Aorta (tissue), 5 donors: Measurements from ENCODE around the gene PLXND1. TPM values are rescaled to one million over a fixed set of nuclear protein-coding genes. Genes with fewer than 3 reads are reported as not detected.

Experiments used
- ATAC-seq: fragments of 200-7000 bp; cut with Tn5 transposase; one replicate; pipeline ENCODE4 v1.9.1; 2022; ENCODE audit warnings: moderate library complexity; ENCODE audit not compliant: low FRiP score
- DNase-seq, 2 donors: peaks; one replicate each; pipeline ENCODE4 v3.0.0-alpha.2; 2020
- H3K27ac ChIP-seq, 2 donors: one replicate each; pipeline ENCODE4 v1.5.1; 2013; ENCODE audit warnings: low read length in 2 of 2, mild to moderate bottlenecking in 2 of 2, moderate library complexity in 2 of 2, control low read depth in 1 of 2, inconsistent platforms in 1 of 2, low read depth in 1 of 2
- H3K27me3 ChIP-seq, 2 donors: one replicate each; pipeline ENCODE4 v1.6.1; 2013; ENCODE audit warnings: control low read depth in 1 of 2, low read length in 1 of 2, mild to moderate bottlenecking in 1 of 2, moderate library complexity in 1 of 2; ENCODE audit not compliant: insufficient read depth in 2 of 2, control insufficient read depth in 1 of 2
- H3K36me3 ChIP-seq, 2 donors: one replicate each; pipeline ENCODE4 v1.6.1; 2013; ENCODE audit warnings: control low read depth in 1 of 2, low read length in 1 of 2, mild to moderate bottlenecking in 1 of 2; ENCODE audit not compliant: insufficient read depth in 2 of 2, control insufficient read depth in 1 of 2
- H3K4me1 ChIP-seq, 2 donors: one replicate each; pipeline ENCODE4 v1.6.1; 2013; ENCODE audit warnings: low read length in 2 of 2, control low read depth in 1 of 2, mild to moderate bottlenecking in 1 of 2, moderate library complexity in 1 of 2; ENCODE audit not compliant: insufficient read depth in 2 of 2, control insufficient read depth in 1 of 2
- H3K4me3 ChIP-seq, 2 donors: one replicate each; pipeline ENCODE4 v1.5.1; 2013; ENCODE audit warnings: low read length in 2 of 2, control low read depth in 1 of 2, mild to moderate bottlenecking in 1 of 2
- H3K9me3 ChIP-seq: one replicate; pipeline ENCODE4 v1.6.1; 2013; ENCODE audit warnings: mild to moderate bottlenecking, low read length; ENCODE audit not compliant: control insufficient read depth
- WGBS, 2 donors: extraction: QIAGEN DNeasy Blood & Tissue Kit; methylation state at CpG; one replicate each; pipeline ENCODE4 v1.1.7; 2013; 5-methylcytosine and 5-hydroxymethylcytosine counted together
- intact Hi-C, 2 donors: fragments of 100-400 bp; cut with DNase I; formaldehyde crosslinking; loops; one replicate each; pipeline versions ENCODE4 v1.14.2 to v1.15.0; 2022
- polyA plus RNA-seq, 2 donors: library from polyadenylated mRNA; stranded (reverse); fragments of 200-250 nt; gene quantifications; one replicate each; pipeline ENCODE4 v1.2.3, GENCODE V29; 2013
- total RNA-seq, 2 donors: library from RNA; stranded (reverse); fragmentation: NEBNext Ultra II Directional; extraction: Animal tissue kit (Norgen Biotek cat#: 25700); gene quantifications; one replicate each; pipeline ENCODE4 v1.2.1, GENCODE V29; 2021
- donor health status: healthy with polysubstance abuse.
- donor health status: Bipolar disorder and iron deficiency.
- donor health status: DM: no; HTN: no; CAD: no.
- donor health status: DM: no; HTN: no; CAD: no.
- donor health status: DM: yes; HTN: yes; CAD: no.

Gene PLXND1
- total and polyA plus RNA-seq, 4 donors, result 55.5 to 358 (median 163) TPM

GRCh38 chr3:129592381-129593131 lies 13.9 kb downstream of the PLXND1 start:
- Histone ChIP-seq H3K27ac (no peak overlapping the region), H3K27me3 (no peaks in the 10 kb centered on the region), H3K36me3 (no peaks in the 10 kb centered on the region), H3K9me3 (no peaks in the 10 kb centered on the region), H3K4me3 (no peak overlapping the region), H3K4me1 (no peaks in the 10 kb centered on the region)
- 6 to 7% methylated on average over 26 of the region's 26 CpGs for WGBS, 2 donors
- peak; percentile 2 for ATAC-seq
- DNase-seq, result peak; percentile 87 to 93
- intact Hi-C loops, result no loop called here

- 58 to 61% methylated on average over 8 of the region's 8 CpGs for WGBS, 2 donors
- H3K9me3 ChIP-seq, result no peaks in the 10 kb centered on the region
- intact Hi-C loops, result no loop called here
- DNase-seq (no peak), ATAC-seq (no peak)
- H3K4me3 ChIP-seq, result no peak overlapping the region
- no peak overlapping the region for H3K27ac ChIP-seq
- no peaks in the 10 kb centered on the region for H3K27me3 ChIP-seq
- no peaks in the 10 kb centered on the region for H3K36me3 ChIP-seq
- no peaks in the 10 kb centered on the region for H3K4me1 ChIP-seq
Observed at GRCh38 chr3:129591932-129592331, 14.5 kb downstream of the PLXND1 start.

- DNase-seq, result no peak
- Histone ChIP-seq H3K27me3 (no peaks in the 10 kb centered on the region), H3K27ac (no peak overlapping the region), H3K4me1 (no peaks in the 10 kb centered on the region), H3K36me3 (no peaks in the 10 kb centered on the region), H3K9me3 (no peaks in the 10 kb centered on the region), H3K4me3 (no peak overlapping the region)
- no peak for ATAC-seq
- WGBS, 2 donors, result 75 to 79% methylated on average over 8 of the region's 8 CpGs
- intact Hi-C loops, result no loop called here
Observed at GRCh38 chr3:129590215-129590614, 16.3 kb downstream of the PLXND1 start.

- Histone ChIP-seq H3K27me3 (no peaks in the 10 kb centered on the region), H3K4me1 (no peaks in the 10 kb centered on the region), H3K9me3 (no peaks in the 10 kb centered on the region), H3K36me3 (no peaks in the 10 kb centered on the region), H3K4me3 (no peak overlapping the region), H3K27ac (no peak overlapping the region)
- ATAC-seq (no peak), DNase-seq (no peak)
- 87 to 88% methylated on average over 10 of the region's 10 CpGs for WGBS, 2 donors
- intact Hi-C loops, result no loop called here
Observed at GRCh38 chr3:129587566-129588210, 18.8 kb downstream of the PLXND1 start.

GRCh38 chr3:129586746-129587430 lies 19.6 kb downstream of the PLXND1 start:
- H3K4me3 ChIP-seq, result no peak overlapping the region
- H3K9me3 ChIP-seq, result no peaks in the 10 kb centered on the region
- intact Hi-C loops, result no loop called here
- ATAC-seq (no peak), DNase-seq (peak in 1 of 2 donors; percentile 81)
- H3K27me3 ChIP-seq, result no peaks in the 10 kb centered on the region
- H3K36me3 ChIP-seq, result no peaks in the 10 kb centered on the region
- WGBS, 2 donors, result 67 to 75% methylated on average over 17 of the region's 17 CpGs
- H3K4me1 ChIP-seq, result no peaks in the 10 kb centered on the region
- no peak overlapping the region for H3K27ac ChIP-seq

- intact Hi-C loops, result no loop called here
- no peaks in the 10 kb centered on the region for H3K27me3 ChIP-seq
- H3K36me3 ChIP-seq, result no peaks in the 10 kb centered on the region
- ATAC-seq, result no peak
- WGBS, 2 donors, result 94% methylated on average over 27 of the region's 27 CpGs
- H3K27ac ChIP-seq, result no peak overlapping the region
- DNase-seq, result no peak
- no peaks in the 10 kb centered on the region for H3K9me3 ChIP-seq
- no peaks in the 10 kb centered on the region for H3K4me1 ChIP-seq
- H3K4me3 ChIP-seq, result no peak overlapping the region
Observed at GRCh38 chr3:129585949-129586657, 20.4 kb downstream of the PLXND1 start.

GRCh38 chr3:129584631-129585030 lies 21.8 kb downstream of the PLXND1 start:
- intact Hi-C loops, result no loop called here
- no peaks in the 10 kb centered on the region for H3K36me3 ChIP-seq
- 93 to 95% methylated on average over 3 of the region's 3 CpGs for WGBS, 2 donors
- no peaks in the 10 kb centered on the region for H3K4me1 ChIP-seq
- no peak for ATAC-seq
- DNase-seq, result no peak
- no peak overlapping the region for H3K27ac ChIP-seq
- no peaks in the 10 kb centered on the region for H3K9me3 ChIP-seq
- H3K27me3 ChIP-seq, result no peaks in the 10 kb centered on the region
- no peak overlapping the region for H3K4me3 ChIP-seq

GRCh38 chr3:129583289-129583688 lies 23.2 kb downstream of the PLXND1 start:
- no peaks in the 10 kb centered on the region for H3K9me3 ChIP-seq
- WGBS, 2 donors, result 91 to 94% methylated on average over 9 of the region's 9 CpGs
- H3K27me3 ChIP-seq, result no peaks in the 10 kb centered on the region
- H3K4me1 ChIP-seq, result no peaks in the 10 kb centered on the region
- ATAC-seq, result no peak
- no peak for DNase-seq
- intact Hi-C loops, result no loop called here
- H3K27ac ChIP-seq, result no peak overlapping the region
- H3K4me3 ChIP-seq, result no peak overlapping the region
- H3K36me3 ChIP-seq, result no peaks in the 10 kb centered on the region
